Neural cell (in vitro differentiated cells): ENCODE results near the gene ZNF764. TPM values are rescaled to one million over a fixed set of nuclear protein-coding genes. Genes with fewer than 3 reads are reported as not detected.

Experiments used
- H2AFZ ChIP-seq: fragments of 200-600, 300-800 bp; sonication (generic), shearing (Covaris generic); 2 replicates; pipeline ENCODE4 v1.6.0; 2014; ENCODE audit warnings: low read depth, mild to moderate bottlenecking, antibody characterized with exemption, low read length, moderate library complexity
- H3F3A ChIP-seq: fragments of 200-600 bp; shearing (Covaris generic); 2 replicates; pipeline ENCODE4 v1.6.1; 2016; ENCODE audit warnings: mild to moderate bottlenecking, moderate library complexity, mixed read lengths, antibody characterized with exemption, low read length; ENCODE audit not compliant: insufficient read depth, poor library complexity, severe bottlenecking
- H3K27ac ChIP-seq: fragments of 200-600, 300-800 bp; sonication (generic), shearing (Covaris generic); 2 replicates; pipeline ENCODE4 v1.5.1; 2014; ENCODE audit warnings: mild to moderate bottlenecking, low read length, moderate library complexity
- H3K27me3 ChIP-seq: fragments of 300-800, 200-600 bp; sonication (generic), shearing (Covaris generic); 2 replicates; pipeline ENCODE4 v1.6.0; 2014; ENCODE audit warnings: mild to moderate bottlenecking, low read depth, low read length, moderate library complexity; ENCODE audit not compliant: insufficient read depth
- H3K36me3 ChIP-seq: fragments of 300-800, 200-600 bp; sonication (generic), shearing (Covaris generic); 2 replicates; pipeline ENCODE4 v1.5.1; 2014; ENCODE audit warnings: mild to moderate bottlenecking, antibody characterized with exemption, low read length, moderate library complexity; ENCODE audit not compliant: insufficient read depth
- H3K4me2 ChIP-seq: fragments of 300-800, 200-600 bp; sonication (generic), shearing (Covaris generic); 2 replicates; pipeline ENCODE4 v1.6.0; 2014; ENCODE audit warnings: mild to moderate bottlenecking, low read length
- H3K4me3 ChIP-seq: fragments of 300-800, 200-600 bp; sonication (generic), shearing (Covaris generic); 2 replicates; pipeline ENCODE4 v1.5.1; 2014; ENCODE audit warnings: mild to moderate bottlenecking, low read length, moderate library complexity
- H3K79me2 ChIP-seq: fragments of 200-600 bp; shearing (Covaris generic); replicated peaks from 2 replicates; pipeline ENCODE4 v1.6.0; 2014; ENCODE audit warnings: mild to moderate bottlenecking, low read length, moderate library complexity; ENCODE audit not compliant: insufficient read depth
- H3K9ac ChIP-seq: fragments of 300-800, 200-600 bp; sonication (generic), shearing (Covaris generic); 2 replicates; pipeline ENCODE4 v1.6.1; 2016; ENCODE audit warnings: mild to moderate bottlenecking, low read length, mixed read lengths
- H3K9me2 ChIP-seq: fragments of 200-600 bp; shearing (Covaris generic); 2 replicates; pipeline ENCODE4 v1.6.1; 2016; ENCODE audit warnings: mild to moderate bottlenecking, low read length, mixed read lengths; ENCODE audit not compliant: insufficient read depth
- H3K9me3 ChIP-seq: fragments of 200-600, 300-800 bp; sonication (generic), shearing (Covaris generic); 2 replicates; pipeline ENCODE4 v1.6.1; 2016; ENCODE audit warnings: mild to moderate bottlenecking, mixed run types, low read length, moderate library complexity, mixed read lengths
- H4K20me1 ChIP-seq: fragments of 200-600 bp; shearing (Covaris generic); 2 replicates; pipeline ENCODE4 v1.6.1; 2016; ENCODE audit warnings: mild to moderate bottlenecking, mixed run types; ENCODE audit not compliant: insufficient read depth
- CTCF ChIP-seq: fragments of 450-650 bp; IDR thresholded peaks from 2 replicates; pipeline ENCODE4 v1.5.1; 2014; ENCODE audit warnings: antibody characterized with exemption, mild to moderate bottlenecking, moderate library complexity; ENCODE audit not compliant: poor library complexity, severe bottlenecking
- EP300 ChIP-seq: fragments of 450-650 bp; conservative IDR thresholded peaks from 2 replicates; pipeline ENCODE4 v1.6.1; 2014; ENCODE audit warnings: antibody characterized with exemption, mild to moderate bottlenecking, moderate library complexity; ENCODE audit not compliant: poor library complexity, severe bottlenecking
- EZH2 ChIP-seq: fragments of 200-600, 300-800 bp; shearing (Covaris generic), sonication (generic); IDR thresholded peaks from 2 replicates; pipeline ENCODE4 v1.6.1; 2014; ENCODE audit warnings: antibody characterized with exemption, low read length, borderline replicate concordance, mild to moderate bottlenecking; ENCODE audit not compliant: insufficient read depth, poor library complexity, severe bottlenecking
- MXI1 ChIP-seq: fragments of 450-650 bp; conservative IDR thresholded peaks from 2 replicates; pipeline ENCODE4 v1.6.1; 2014; ENCODE audit warnings: antibody characterized with exemption, mild to moderate bottlenecking; ENCODE audit not compliant: poor library complexity, severe bottlenecking
- POLR2AphosphoS5 ChIP-seq: IDR thresholded peaks from 2 replicates; pipeline ENCODE4 v1.6.1; 2012
- RAD21 ChIP-seq: fragments of 450-650 bp; conservative IDR thresholded peaks from 2 replicates; pipeline ENCODE4 v1.6.1; 2014; ENCODE audit warnings: antibody characterized with exemption, mild to moderate bottlenecking, moderate library complexity
- REST ChIP-seq: IDR thresholded peaks from 2 replicates; pipeline ENCODE4 v1.6.1; 2012; ENCODE audit warnings: borderline replicate concordance
- SMC3 ChIP-seq: fragments of 450-650 bp; conservative IDR thresholded peaks from 2 replicates; pipeline ENCODE4 v1.6.1; 2014; ENCODE audit warnings: antibody characterized with exemption, mild to moderate bottlenecking, moderate library complexity; ENCODE audit not compliant: poor library complexity
- TAF1 ChIP-seq: IDR thresholded peaks from 2 replicates; pipeline ENCODE4 v1.6.1; 2012; ENCODE audit warnings: low read depth
- polyA plus RNA-seq: library from polyadenylated mRNA; depleted of rRNA; stranded (reverse); fragments of >200 nt; gene quantifications from 2 replicates; pipeline ENCODE4 v1.2.3, GENCODE V29; 2014

ZNF764 gene
- polyA plus RNA-seq, 1 donor from 2014 or later, result 10.5 TPM

- Histone ChIP-seq H3K79me2 (peaks cover 5% of the 10 kb centered on the region), H4K20me1 (no peaks in the 10 kb centered on the region), H3K27ac (peak overlapping the region; percentile 94), H2AFZ (peak overlapping the region; percentile 83), H3K4me3 (peak overlapping the region; percentile 97), H3K36me3 (no peaks in the 10 kb centered on the region), H3K4me2 (peak overlapping the region; percentile 53), H3K9me2 (no peaks in the 10 kb centered on the region), H3K9ac (peak overlapping the region; percentile 94), H3K27me3 (no peaks in the 10 kb centered on the region), H3F3A (no peaks in the 10 kb centered on the region), H3K9me3 (no peaks in the 10 kb centered on the region)
- TF ChIP-seq EP300 (peak; percentile 9), POLR2AphosphoS5 (peak; percentile 71), REST (no peak), EZH2 (no peak), SMC3 (peak; percentile 10), TAF1 (no peak), MXI1 (peak; percentile 66), RAD21 (peak; percentile 28), CTCF (peak; percentile 59)
Measured at GRCh38 chr16:30526823-30527634, 31.1 kb downstream of the ZNF764 start.

DNA sequence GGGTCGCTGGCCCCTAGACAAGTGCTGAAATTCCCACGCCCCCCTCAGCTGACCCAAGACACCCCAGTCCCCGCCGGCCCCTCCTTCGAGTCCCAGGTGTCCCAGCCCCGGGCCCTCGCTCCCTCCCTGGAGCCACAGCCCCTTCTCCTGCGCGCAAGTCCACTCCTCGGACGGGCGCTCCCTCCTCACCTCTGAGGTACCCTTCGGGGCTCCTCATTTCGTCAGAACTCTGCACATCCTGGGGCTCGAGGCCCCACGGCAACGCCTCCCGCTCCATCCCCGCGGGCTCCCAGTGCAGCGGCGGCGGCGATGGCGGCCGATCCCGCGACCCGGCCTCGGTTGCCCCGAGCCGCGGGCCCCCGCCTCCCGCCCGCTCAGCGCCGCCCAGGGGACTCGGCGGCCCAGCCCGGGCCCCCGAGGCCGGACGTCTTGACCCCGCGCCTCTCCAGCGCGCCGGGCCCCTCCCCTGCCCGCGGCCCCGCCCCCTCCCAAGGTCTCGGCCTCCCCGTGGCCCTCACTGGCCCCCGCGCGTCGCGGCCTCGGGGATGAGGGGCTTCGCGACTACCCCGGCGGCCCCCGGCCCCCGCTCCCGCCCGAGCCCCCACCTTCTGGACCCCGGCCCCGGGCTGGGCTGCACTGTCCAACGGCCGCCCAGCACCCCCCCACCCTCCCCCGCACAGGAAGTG lies 31.9 kb downstream of the ZNF764 start, which contains the start of gene ZNF768:
ZNF768 (minus strand) TSS at position 430 of the 686 bp plus-strand sequence; CDS start at position 277, 153 bp downstream.
- H3K4me3 ChIP-seq, result peak within 1 kb of the TSS; percentile 97
- peak within 1 kb of the TSS; percentile 83 for H2AFZ ChIP-seq
- H3K36me3 ChIP-seq, result no peaks in the 10 kb centered on the region
- no peaks in the 10 kb centered on the region for H3F3A ChIP-seq
- no peaks in the 10 kb centered on the region for H3K27me3 ChIP-seq
- peaks cover 5% of the 10 kb centered on the region for H3K79me2 ChIP-seq
- H3K9me3 ChIP-seq, result no peaks in the 10 kb centered on the region
- H3K9ac ChIP-seq, result peak within 1 kb of the TSS; percentile 94
- peak within 1 kb of the TSS; percentile 53 for H3K4me2 ChIP-seq
- peak within 1 kb of the TSS; percentile 94 for H3K27ac ChIP-seq
- no peaks in the 10 kb centered on the region for H4K20me1 ChIP-seq
- H3K9me2 ChIP-seq, result no peaks in the 10 kb centered on the region
- TF ChIP-seq POLR2AphosphoS5 (no peak), EZH2 (no peak), CTCF (no peak), TAF1 (no peak), EP300 (no peak), REST (no peak), RAD21 (no peak), MXI1 (no peak), SMC3 (no peak)
